HepG2 (cell line): Measurements from ENCODE around the gene ATPAF2.

Experiments
- EP300 ChIP-seq, 3 experiments: sonication (generic) in 1 of 3; formaldehyde crosslinking in 1 of 3; IDR thresholded peaks; 2 replicates each; pipeline versions ENCODE4 v1.5.1 to v1.6.1; 2011 to 2020; ENCODE audit warnings: low read depth in 2 of 3, low read length in 2 of 3, borderline replicate concordance in 1 of 3, improper control_type of control experiment in 1 of 3, mild to moderate bottlenecking in 1 of 3, missing genetic modification reagents in 1 of 3, moderate library complexity in 1 of 3
- RBFOX2 ChIP-seq: fragments of 200-400 bp; formaldehyde crosslinking; IDR thresholded peaks from 2 replicates; pipeline ENCODE4 v1.6.1; 2017; ENCODE audit warnings: low read depth, mild to moderate bottlenecking, low read length
- TAF1 ChIP-seq: sonication (generic); formaldehyde crosslinking; IDR thresholded peaks from 2 replicates; pipeline ENCODE4 v1.4.0; 2020; ENCODE audit warnings: missing genetic modification reagents
- ZBTB1 ChIP-seq: sonication (generic); formaldehyde crosslinking; IDR thresholded peaks from 2 replicates; pipeline ENCODE4 v1.4.0; 2020; ENCODE audit warnings: missing genetic modification reagents, borderline replicate concordance
- TF ChIP-seq, protein P1 (sequence below): sonication (generic); formaldehyde crosslinking; IDR thresholded peaks from 2 replicates; pipeline ENCODE4 v1.5.0; 2020; ENCODE audit warnings: mild to moderate bottlenecking, missing genetic modification reagents, moderate library complexity
- TF ChIP-seq, protein P2 (sequence below): sonication (generic); formaldehyde crosslinking; IDR thresholded peaks from 2 replicates; pipeline ENCODE4 v1.5.0; 2020; ENCODE audit warnings: mild to moderate bottlenecking, missing genetic modification reagents
- TF ChIP-seq, protein P3 (sequence below): sonication (generic); formaldehyde crosslinking; IDR thresholded peaks from 2 replicates; pipeline ENCODE4; 2020; ENCODE audit warnings: missing genetic modification reagents, mild to moderate bottlenecking, borderline replicate concordance

DNA sequence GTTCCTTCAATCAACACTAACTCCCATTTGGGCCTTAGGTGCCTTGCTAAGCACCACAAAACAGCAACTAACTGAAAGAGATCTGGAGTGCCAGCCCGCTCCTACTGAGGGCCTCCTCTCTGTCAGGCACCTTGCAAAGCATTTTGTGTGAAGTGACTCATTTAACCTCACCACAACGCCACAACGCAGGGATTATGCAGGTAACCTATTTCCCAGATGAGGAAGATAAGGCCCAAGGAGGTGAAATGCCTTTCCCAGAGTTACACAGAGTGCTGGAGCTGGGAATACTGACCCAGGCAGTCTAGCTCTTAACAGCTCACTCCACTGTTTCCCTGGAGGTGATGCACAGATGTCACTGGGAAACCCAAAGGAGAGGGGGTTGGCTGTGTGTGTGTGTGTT lies 33.5 kb downstream of the ATPAF2 start:
- TF ChIP-seq, protein P1, sequence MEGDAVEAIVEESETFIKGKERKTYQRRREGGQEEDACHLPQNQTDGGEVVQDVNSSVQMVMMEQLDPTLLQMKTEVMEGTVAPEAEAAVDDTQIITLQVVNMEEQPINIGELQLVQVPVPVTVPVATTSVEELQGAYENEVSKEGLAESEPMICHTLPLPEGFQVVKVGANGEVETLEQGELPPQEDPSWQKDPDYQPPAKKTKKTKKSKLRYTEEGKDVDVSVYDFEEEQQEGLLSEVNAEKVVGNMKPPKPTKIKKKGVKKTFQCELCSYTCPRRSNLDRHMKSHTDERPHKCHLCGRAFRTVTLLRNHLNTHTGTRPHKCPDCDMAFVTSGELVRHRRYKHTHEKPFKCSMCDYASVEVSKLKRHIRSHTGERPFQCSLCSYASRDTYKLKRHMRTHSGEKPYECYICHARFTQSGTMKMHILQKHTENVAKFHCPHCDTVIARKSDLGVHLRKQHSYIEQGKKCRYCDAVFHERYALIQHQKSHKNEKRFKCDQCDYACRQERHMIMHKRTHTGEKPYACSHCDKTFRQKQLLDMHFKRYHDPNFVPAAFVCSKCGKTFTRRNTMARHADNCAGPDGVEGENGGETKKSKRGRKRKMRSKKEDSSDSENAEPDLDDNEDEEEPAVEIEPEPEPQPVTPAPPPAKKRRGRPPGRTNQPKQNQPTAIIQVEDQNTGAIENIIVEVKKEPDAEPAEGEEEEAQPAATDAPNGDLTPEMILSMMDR (CRISPR knock-in tag): no peak
- TF ChIP-seq, protein P2, sequence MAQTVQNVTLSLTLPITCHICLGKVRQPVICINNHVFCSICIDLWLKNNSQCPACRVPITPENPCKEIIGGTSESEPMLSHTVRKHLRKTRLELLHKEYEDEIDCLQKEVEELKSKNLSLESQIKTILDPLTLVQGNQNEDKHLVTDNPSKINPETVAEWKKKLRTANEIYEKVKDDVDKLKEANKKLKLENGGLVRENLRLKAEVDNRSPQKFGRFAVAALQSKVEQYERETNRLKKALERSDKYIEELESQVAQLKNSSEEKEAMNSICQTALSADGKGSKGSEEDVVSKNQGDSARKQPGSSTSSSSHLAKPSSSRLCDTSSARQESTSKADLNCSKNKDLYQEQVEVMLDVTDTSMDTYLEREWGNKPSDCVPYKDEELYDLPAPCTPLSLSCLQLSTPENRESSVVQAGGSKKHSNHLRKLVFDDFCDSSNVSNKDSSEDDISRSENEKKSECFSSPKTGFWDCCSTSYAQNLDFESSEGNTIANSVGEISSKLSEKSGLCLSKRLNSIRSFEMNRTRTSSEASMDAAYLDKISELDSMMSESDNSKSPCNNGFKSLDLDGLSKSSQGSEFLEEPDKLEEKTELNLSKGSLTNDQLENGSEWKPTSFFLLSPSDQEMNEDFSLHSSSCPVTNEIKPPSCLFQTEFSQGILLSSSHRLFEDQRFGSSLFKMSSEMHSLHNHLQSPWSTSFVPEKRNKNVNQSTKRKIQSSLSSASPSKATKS: no peak
- TF ChIP-seq RBFOX2: no peak
- TF ChIP-seq, protein P3, sequence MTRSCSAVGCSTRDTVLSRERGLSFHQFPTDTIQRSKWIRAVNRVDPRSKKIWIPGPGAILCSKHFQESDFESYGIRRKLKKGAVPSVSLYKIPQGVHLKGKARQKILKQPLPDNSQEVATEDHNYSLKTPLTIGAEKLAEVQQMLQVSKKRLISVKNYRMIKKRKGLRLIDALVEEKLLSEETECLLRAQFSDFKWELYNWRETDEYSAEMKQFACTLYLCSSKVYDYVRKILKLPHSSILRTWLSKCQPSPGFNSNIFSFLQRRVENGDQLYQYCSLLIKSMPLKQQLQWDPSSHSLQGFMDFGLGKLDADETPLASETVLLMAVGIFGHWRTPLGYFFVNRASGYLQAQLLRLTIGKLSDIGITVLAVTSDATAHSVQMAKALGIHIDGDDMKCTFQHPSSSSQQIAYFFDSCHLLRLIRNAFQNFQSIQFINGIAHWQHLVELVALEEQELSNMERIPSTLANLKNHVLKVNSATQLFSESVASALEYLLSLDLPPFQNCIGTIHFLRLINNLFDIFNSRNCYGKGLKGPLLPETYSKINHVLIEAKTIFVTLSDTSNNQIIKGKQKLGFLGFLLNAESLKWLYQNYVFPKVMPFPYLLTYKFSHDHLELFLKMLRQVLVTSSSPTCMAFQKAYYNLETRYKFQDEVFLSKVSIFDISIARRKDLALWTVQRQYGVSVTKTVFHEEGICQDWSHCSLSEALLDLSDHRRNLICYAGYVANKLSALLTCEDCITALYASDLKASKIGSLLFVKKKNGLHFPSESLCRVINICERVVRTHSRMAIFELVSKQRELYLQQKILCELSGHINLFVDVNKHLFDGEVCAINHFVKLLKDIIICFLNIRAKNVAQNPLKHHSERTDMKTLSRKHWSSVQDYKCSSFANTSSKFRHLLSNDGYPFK (CRISPR knock-in tag): no peak
- TF ChIP-seq TAF1 (CRISPR knock-in tag): no peak
- no peak for TF ChIP-seq ZBTB1 (CRISPR knock-in tag)
- no peak for TF ChIP-seq EP300 (IDR thresholded peaks at IDR 0.05; ENCODE audit: low read depth in 2 of 2, low read length in 2 of 2)
- TF ChIP-seq EP300 (CRISPR knock-in tag; IDR thresholded peaks at IDR 0.05; ENCODE audit: borderline replicate concordance): no peak
